H1 (cell line): ENCODE data around the gene SH3RF3. TPM values are rescaled to one million over a fixed set of nuclear protein-coding genes. Genes with fewer than 3 reads are reported as not detected.

Source experiments
- CTCF ChIA-PET: fragments of 300-600 bp; sonication (Branson Sonifier 250); formaldehyde crosslinking; loops from one replicate; lab custom pipeline; 2021; ENCODE audit not compliant: partially characterized antibody; lab: Charles Lee
- POLR2A ChIA-PET: fragments of 300-600 bp; sonication (Branson Sonifier 250); formaldehyde crosslinking; loops from one replicate; lab custom pipeline; 2021; ENCODE audit warnings: inconsistent platforms; ENCODE audit not compliant: partially characterized antibody; lab: Charles Lee
- DNase-seq, 2 experiments: peaks; one replicate each; pipeline versions ENCODE4 v3.0.0 to v3.0.0-alpha.2; 2010 to 2022; ENCODE audit warnings: low spot score in 2 of 2, low read depth in 1 of 2, mixed read lengths in 1 of 2
- FAIRE-seq: peaks from 2 replicates; lab custom pipeline; 2011; peaks lifted over from hg19 to GRCh38; lab: Jason Lieb, UNC
- H2AFZ ChIP-seq: 2 replicates; pipeline ENCODE4 v1.8.1; 2012; ENCODE audit warnings: low read length, inconsistent platforms
- H2AK5ac ChIP-seq: 2 replicates; pipeline ENCODE4 v1.6.1; 2013; ENCODE audit warnings: low read depth, low read length
- H2BK120ac ChIP-seq: replicated peaks from 2 replicates; pipeline ENCODE3; 2013; ENCODE audit warnings: low read depth, low read length, inconsistent platforms
- H2BK12ac ChIP-seq: 2 replicates; pipeline ENCODE4 v1.6.1; 2013; ENCODE audit warnings: low read depth, low read length
- H2BK15ac ChIP-seq: 2 replicates; pipeline ENCODE4 v1.6.1; 2013; ENCODE audit warnings: low read length
- H2BK20ac ChIP-seq: 2 replicates; pipeline ENCODE4 v1.6.1; 2013; ENCODE audit warnings: low read length
- H2BK5ac ChIP-seq: 2 replicates; pipeline ENCODE4 v1.6.1; 2013; ENCODE audit warnings: low read depth, low read length
- H3K14ac ChIP-seq: 2 replicates; pipeline ENCODE4 v1.6.1; 2013; ENCODE audit warnings: inconsistent platforms; ENCODE audit not compliant: insufficient read length
- H3K18ac ChIP-seq: 2 replicates; pipeline ENCODE4 v1.6.1; 2013; ENCODE audit warnings: low read length; ENCODE audit errors: extremely low read depth
- H3K23ac ChIP-seq: 2 replicates; pipeline ENCODE4 v1.6.1; 2013; ENCODE audit warnings: inconsistent platforms; ENCODE audit not compliant: insufficient read length
- H3K23me2 ChIP-seq: 2 replicates; pipeline ENCODE4 v1.6.1; 2013; ENCODE audit warnings: low read depth, low read length
- H3K27ac ChIP-seq: 2 replicates; pipeline ENCODE4 v1.6.1; 2011; ENCODE audit warnings: low read depth, low read length, inconsistent platforms
- H3K27me3 ChIP-seq, 4 experiments: replicated peaks in 1 of 4; 1 replicate in 1 of 4; 2 replicates in 3 of 4; pipeline versions ENCODE4 v1.6.1 to v1.8.1; 2011 to 2013; ENCODE audit warnings: low read length in 3 of 4, mild to moderate bottlenecking in 3 of 4, inconsistent platforms in 2 of 4, mixed read lengths in 2 of 4, moderate library complexity in 1 of 4; ENCODE audit not compliant: control insufficient read depth in 3 of 4, insufficient read depth in 3 of 4; ENCODE audit errors: extremely low read depth in 1 of 4
- H3K36me3 ChIP-seq, 4 experiments: 2 replicates each; pipeline versions ENCODE4 v1.6.1 to v1.8.1; 2011 to 2013; ENCODE audit warnings: mild to moderate bottlenecking in 4 of 4, low read length in 3 of 4, moderate library complexity in 2 of 4, control low read depth in 1 of 4, inconsistent platforms in 1 of 4; ENCODE audit not compliant: insufficient read depth in 4 of 4, control insufficient read depth in 2 of 4
- H3K4ac ChIP-seq: replicated peaks from 2 replicates; pipeline ENCODE3; 2013; ENCODE audit warnings: low read length, low read depth, mixed read lengths, inconsistent platforms; ENCODE audit not compliant: insufficient read length
- H3K4me1 ChIP-seq, 4 experiments: replicated peaks in 1 of 4; 1 replicate in 1 of 4; 2 replicates in 3 of 4; pipeline versions ENCODE4 v1.6.1 to v1.8.1; 2011 to 2013; ENCODE audit warnings: low read length in 3 of 4, inconsistent platforms in 2 of 4, mixed read lengths in 1 of 4; ENCODE audit not compliant: insufficient read depth in 4 of 4, control insufficient read depth in 3 of 4
- H3K4me2 ChIP-seq, 2 experiments: 2 replicates each; pipeline versions ENCODE4 v1.6.1 to v1.8.1; 2011 to 2013; ENCODE audit warnings: low read depth in 2 of 2, low read length in 2 of 2, control low read depth in 1 of 2, inconsistent platforms in 1 of 2, mild to moderate bottlenecking in 1 of 2; ENCODE audit not compliant: insufficient read depth in 1 of 2
- H3K4me3 ChIP-seq, 4 experiments: fragments of 200-600, 300-600 bp in 1 of 4; sonication (generic), shearing (Covaris generic), sonication (Bioruptor Twin) in 1 of 4; 2 replicates each; pipeline versions ENCODE4 v1.5.1 to v1.8.1; 2011 to 2016; ENCODE audit warnings: low read length in 4 of 4, low read depth in 3 of 4, control low read depth in 2 of 4, inconsistent platforms in 2 of 4, mild to moderate bottlenecking in 2 of 4, mixed read lengths in 1 of 4, moderate library complexity in 1 of 4; ENCODE audit not compliant: insufficient read depth in 2 of 4; ENCODE audit errors: extremely low read depth in 1 of 4
- H3K56ac ChIP-seq: replicated peaks from 2 replicates; pipeline ENCODE3; 2013; ENCODE audit warnings: low read depth, mild to moderate bottlenecking, mixed read lengths, low read length, inconsistent platforms; ENCODE audit not compliant: insufficient read length
- H3K79me1 ChIP-seq: 2 replicates; pipeline ENCODE4 v1.6.1; 2013; ENCODE audit warnings: low read depth, low read length, control low read depth
- H3K79me2 ChIP-seq, 2 experiments: 2 replicates each; pipeline versions ENCODE4 v1.6.1 to v1.8.1; 2012 to 2013; ENCODE audit warnings: low read length in 2 of 2, mild to moderate bottlenecking in 2 of 2, inconsistent platforms in 1 of 2; ENCODE audit not compliant: insufficient read depth in 2 of 2, control insufficient read depth in 1 of 2
- H3K9ac ChIP-seq, 4 experiments: replicated peaks in 1 of 4; 1 replicate in 1 of 4; 2 replicates in 3 of 4; pipeline versions ENCODE4 v1.6.1 to v1.8.1; 2011 to 2013; ENCODE audit warnings: low read depth in 3 of 4, low read length in 3 of 4, control low read depth in 2 of 4, mild to moderate bottlenecking in 2 of 4, moderate library complexity in 2 of 4, inconsistent platforms in 1 of 4; ENCODE audit errors: extremely low read depth in 1 of 4
- H3K9me3 ChIP-seq, 2 experiments: 2 replicates each; pipeline versions ENCODE4 v1.6.1 to v1.8.1; 2012 to 2013; ENCODE audit warnings: mild to moderate bottlenecking in 2 of 2, moderate library complexity in 2 of 2, control low read depth in 1 of 2, inconsistent platforms in 1 of 2, low read depth in 1 of 2, low read length in 1 of 2, mixed read lengths in 1 of 2; ENCODE audit not compliant: insufficient read depth in 2 of 2
- H4K20me1 ChIP-seq, 2 experiments: replicated peaks in 1 of 2; 2 replicates each; pipeline versions ENCODE3 to v1.8.1; 2011 to 2013; ENCODE audit warnings: inconsistent platforms in 2 of 2, low read length in 2 of 2, mild to moderate bottlenecking in 1 of 2; ENCODE audit not compliant: insufficient read depth in 2 of 2, control insufficient read depth in 1 of 2
- H4K5ac ChIP-seq: 2 replicates; pipeline ENCODE4 v1.6.1; 2013; ENCODE audit warnings: low read length, low read depth, mixed read lengths, inconsistent platforms; ENCODE audit not compliant: insufficient read length
- H4K8ac ChIP-seq: 2 replicates; pipeline ENCODE4 v1.8.0; 2013; ENCODE audit warnings: mild to moderate bottlenecking, moderate library complexity, low read length, inconsistent platforms; ENCODE audit not compliant: insufficient read depth; ENCODE audit errors: extremely low read depth
- H4K91ac ChIP-seq: replicated peaks from 2 replicates; pipeline ENCODE3; 2013; ENCODE audit warnings: low read length, mixed read lengths, inconsistent platforms; ENCODE audit not compliant: insufficient read length
- CBX5 ChIP-seq: fragments of 300-800, 300-1000 bp; sonication (generic); IDR thresholded peaks from 2 replicates; pipeline ENCODE4 v1.7.1; 2016; ENCODE audit warnings: antibody characterized with exemption, low read length, low read depth
- CREB1 ChIP-seq: IDR thresholded peaks from 2 replicates; pipeline ENCODE4 v1.6.1; 2012; ENCODE audit warnings: inconsistent platforms
- CTCF ChIP-seq, 3 experiments: IDR thresholded peaks; 1 replicate in 2 of 3; 2 replicates in 1 of 3; pipeline versions ENCODE4 v1.5.1 to v1.6.1; 2011; ENCODE audit warnings: low read length in 3 of 3, mild to moderate bottlenecking in 3 of 3, inconsistent platforms in 2 of 3, low read depth in 1 of 3, moderate library complexity in 1 of 3; ENCODE audit not compliant: insufficient read depth in 1 of 3; ENCODE audit errors: control extremely low read depth in 1 of 3
- HDAC6 ChIP-seq: IDR thresholded peaks from one replicate; pipeline ENCODE4 v1.7.1; 2012; ENCODE audit warnings: low read depth, mild to moderate bottlenecking, inconsistent platforms, low read length, moderate library complexity
- JUND ChIP-seq: IDR thresholded peaks from 2 replicates; pipeline ENCODE4 v1.6.1; 2011; ENCODE audit warnings: mild to moderate bottlenecking, improper control_type of control experiment, low read length
- KDM1A ChIP-seq: fragments of 200-600, 300-600 bp; sonication (generic); IDR thresholded peaks from 2 replicates; pipeline ENCODE4 v1.7.1; 2016; ENCODE audit warnings: mild to moderate bottlenecking, low read length, borderline replicate concordance
- MAFK ChIP-seq: IDR thresholded peaks from 2 replicates; pipeline ENCODE4 v1.6.1; 2012; ENCODE audit warnings: low read depth, mild to moderate bottlenecking, improper control_type of control experiment, low read length
- TEAD4 ChIP-seq: IDR thresholded peaks from 2 replicates; pipeline ENCODE4 v1.6.1; 2012; ENCODE audit warnings: low read depth, low read length, inconsistent platforms, mixed read lengths
- WGBS, 2 experiments: shearing (Covaris generic) in 1 of 2; methylation state at CpG; one replicate each; pipeline versions ENCODE4 v1.1.6 to v1.1.7; 2013 to 2015; ENCODE audit warnings: low lambda C conversion rate in 2 of 2, mixed read lengths in 2 of 2, inconsistent platforms in 1 of 2, low coverage in 1 of 2, missing lambda C conversion rate in 1 of 2; ENCODE audit not compliant: insufficient replicate concordance in 2 of 2, insufficient coverage in 1 of 2, insufficient read length in 1 of 2; ENCODE audit errors: extremely low coverage in 1 of 2, missing lambda C conversion rate in 1 of 2; 5-methylcytosine and 5-hydroxymethylcytosine counted together
- polyA plus RNA-seq, 7 experiments: library from polyadenylated mRNA; depleted of rRNA in 3 of 7; stranded (reverse) in 5 of 7; unstranded in 2 of 7; fragments of >200 nt in 5 of 7; fragments of 200-250 nt in 2 of 7; gene quantifications; 1 replicate in 5 of 7; 2 replicates in 1 of 7; 4 replicates in 1 of 7; pipeline versions ENCODE4 v1.2.1 to v1.2.3, GENCODE V29; 2011 to 2013; ENCODE audit warnings: missing spikeins in 2 of 7, mixed read lengths in 2 of 7
- total RNA-seq: library from RNA; stranded (reverse); fragmentation: NEBNext Ultra II Directional; extraction: Animal tissue kit (Norgen Biotek cat#: 25700); gene quantifications from 2 replicates; pipeline ENCODE4 v1.2.1, GENCODE V29; 2021
- TF ChIP-seq, protein P1 (sequence below): IDR thresholded peaks from 2 replicates; pipeline ENCODE4 v1.6.1; 2011; ENCODE audit warnings: low read length, improper control_type of control experiment

SH3RF3 gene
- total and polyA plus RNA-seq, 2 of the 8 experiments (the other 6 are each of a cell fraction or from before 2014, with no cell fraction given) = 0.11 to 0.65 TPM

- Histone ChIP-seq H3K4me2 (no peak overlapping the region), H3K4me1 (no peaks in the 10 kb centered on the region), H4K5ac (no peak overlapping the region), H4K20me1 (no peaks in the 10 kb centered on the region), H3K23ac (no peak overlapping the region), H3K27me3 (no peaks in the 10 kb centered on the region), H3K36me3 (no peaks in the 10 kb centered on the region), H2BK5ac (no peak overlapping the region), H3K14ac (no peak overlapping the region), H2AK5ac (no peak overlapping the region), H2AFZ (no peak overlapping the region), H3K27ac (no peak overlapping the region), H4K91ac (no peak overlapping the region), H3K23me2 (no peaks in the 10 kb centered on the region), H4K8ac (0 out of 2 replicates have a peak overlapping the region, but pooled peaks have one; percentile 14), H3K79me1 (no peaks in the 10 kb centered on the region), H2BK20ac (no peak overlapping the region), H3K79me2 (no peaks in the 10 kb centered on the region), H2BK12ac (no peak overlapping the region), H3K9ac (no peak overlapping the region), H2BK120ac (no peak overlapping the region), H2BK15ac (no peak overlapping the region), H3K56ac (no peak overlapping the region), H3K4ac (no peak overlapping the region), H3K4me3 (no peak overlapping the region), H3K9me3 (no peaks in the 10 kb centered on the region; a peak in 1 of 4 replicates), H3K18ac (no peak overlapping the region)
- 89% methylated on average over 15 of the region's 15 CpGs; no CpG with 5 or more reads in 1 of the 2 experiments for WGBS, 2 experiments
- FAIRE-seq = no peak
- ChIA-PET CTCF (no interaction called here), POLR2A (interaction anchor here (0.7 kb wide), 1 partner anchor 18 kb away, joined by 3 read pairs; no protein-coding TSS in a partner anchor)
- DNase-seq = no peak
- TF ChIP-seq JUND (no peak), MAFK (no peak), KDM1A (no peak), CTCF (IDR thresholded peaks at IDR 0.05; ENCODE audit: control extremely low read depth in 1 of 3, insufficient read depth in 1 of 3, low read depth in 1 of 3, low read length in 3 of 3) (no peak), CREB1 (no peak), TEAD4 (no peak), HDAC6 (no peak), CBX5 (no peak)
- TF ChIP-seq, protein P1, sequence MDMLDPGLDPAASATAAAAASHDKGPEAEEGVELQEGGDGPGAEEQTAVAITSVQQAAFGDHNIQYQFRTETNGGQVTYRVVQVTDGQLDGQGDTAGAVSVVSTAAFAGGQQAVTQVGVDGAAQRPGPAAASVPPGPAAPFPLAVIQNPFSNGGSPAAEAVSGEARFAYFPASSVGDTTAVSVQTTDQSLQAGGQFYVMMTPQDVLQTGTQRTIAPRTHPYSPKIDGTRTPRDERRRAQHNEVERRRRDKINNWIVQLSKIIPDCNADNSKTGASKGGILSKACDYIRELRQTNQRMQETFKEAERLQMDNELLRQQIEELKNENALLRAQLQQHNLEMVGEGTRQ = no peak
These were observed 324.5 kb downstream of the SH3RF3 start for GRCh38 chr2:109453371-109453995.
